ENCODE measurements around the gene KCNIP2. TPM values are rescaled to one million over a fixed set of nuclear protein-coding genes. Genes with fewer than 3 reads are reported as not detected.

KCNIP2 gene
- total and polyA plus RNA-seq, 2 of the 4 experiments (the other 2 are of a cell fraction), result under 0.01 to 0.87 TPM

DNA sequence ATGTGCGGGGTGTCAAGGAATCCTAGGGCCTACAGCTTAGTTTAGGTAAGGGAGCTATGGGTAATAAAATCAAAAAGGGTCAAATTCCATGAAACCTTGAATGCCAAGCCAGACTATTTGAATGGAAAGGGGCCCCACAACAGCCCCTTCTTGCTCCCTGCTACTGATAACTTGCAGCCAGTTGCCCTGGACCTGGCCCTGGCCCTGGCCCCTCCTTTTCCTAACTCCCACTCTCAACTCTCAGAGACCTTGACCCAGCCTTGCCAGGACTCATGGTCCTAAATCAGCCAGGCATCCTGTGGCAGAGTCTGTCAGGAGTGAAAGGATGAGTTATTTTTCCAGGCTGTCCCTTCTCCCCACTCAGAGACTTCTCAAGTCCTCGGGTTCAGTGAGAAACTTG is 5.9 kb downstream of the KCNIP2 start:
- no peak overlapping the region for H3K4ac ChIP-seq (ENCODE audit: low read depth, low read length)
- H2BK120ac ChIP-seq (ENCODE audit: low read depth, low read length), result no peak overlapping the region
- H3K79me1 ChIP-seq (ENCODE audit: low read depth in 1 of 2, low read length in 2 of 2), result 0 out of 4 replicates have a peak, but pooled peaks cover 0 to 9% of the 10 kb centered on the region in 2 experiments
- H3K36me3 ChIP-seq (ENCODE audit: control insufficient read depth, insufficient read depth, low read length), result no peaks in the 10 kb centered on the region
- in situ Hi-C loops (cut with MboI; ENCODE audit: low sequenced_read_pairs), result no loop called here
- no peak overlapping the region for H3K9ac ChIP-seq (ENCODE audit: low read depth, low read length)
- TF ChIP-seq, protein P1, sequence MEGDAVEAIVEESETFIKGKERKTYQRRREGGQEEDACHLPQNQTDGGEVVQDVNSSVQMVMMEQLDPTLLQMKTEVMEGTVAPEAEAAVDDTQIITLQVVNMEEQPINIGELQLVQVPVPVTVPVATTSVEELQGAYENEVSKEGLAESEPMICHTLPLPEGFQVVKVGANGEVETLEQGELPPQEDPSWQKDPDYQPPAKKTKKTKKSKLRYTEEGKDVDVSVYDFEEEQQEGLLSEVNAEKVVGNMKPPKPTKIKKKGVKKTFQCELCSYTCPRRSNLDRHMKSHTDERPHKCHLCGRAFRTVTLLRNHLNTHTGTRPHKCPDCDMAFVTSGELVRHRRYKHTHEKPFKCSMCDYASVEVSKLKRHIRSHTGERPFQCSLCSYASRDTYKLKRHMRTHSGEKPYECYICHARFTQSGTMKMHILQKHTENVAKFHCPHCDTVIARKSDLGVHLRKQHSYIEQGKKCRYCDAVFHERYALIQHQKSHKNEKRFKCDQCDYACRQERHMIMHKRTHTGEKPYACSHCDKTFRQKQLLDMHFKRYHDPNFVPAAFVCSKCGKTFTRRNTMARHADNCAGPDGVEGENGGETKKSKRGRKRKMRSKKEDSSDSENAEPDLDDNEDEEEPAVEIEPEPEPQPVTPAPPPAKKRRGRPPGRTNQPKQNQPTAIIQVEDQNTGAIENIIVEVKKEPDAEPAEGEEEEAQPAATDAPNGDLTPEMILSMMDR (conservative IDR thresholded peaks at IDR 0.05; ENCODE audit: low read depth, low read length), result no peak
- no peak for TF ChIP-seq BHLHE40 (IDR thresholded peaks at IDR 0.05; ENCODE audit: low read depth, low read length)
- TF ChIP-seq FOS (IDR thresholded peaks at IDR 0.05; ENCODE audit: low read depth, low read length), result no peak
- TF ChIP-seq, protein P2, sequence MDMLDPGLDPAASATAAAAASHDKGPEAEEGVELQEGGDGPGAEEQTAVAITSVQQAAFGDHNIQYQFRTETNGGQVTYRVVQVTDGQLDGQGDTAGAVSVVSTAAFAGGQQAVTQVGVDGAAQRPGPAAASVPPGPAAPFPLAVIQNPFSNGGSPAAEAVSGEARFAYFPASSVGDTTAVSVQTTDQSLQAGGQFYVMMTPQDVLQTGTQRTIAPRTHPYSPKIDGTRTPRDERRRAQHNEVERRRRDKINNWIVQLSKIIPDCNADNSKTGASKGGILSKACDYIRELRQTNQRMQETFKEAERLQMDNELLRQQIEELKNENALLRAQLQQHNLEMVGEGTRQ (IDR thresholded peaks at IDR 0.05; ENCODE audit: low read depth, low read length), result no peak
- TF ChIP-seq MAFK (IDR thresholded peaks at IDR 0.05; ENCODE audit: low read depth, low read length), result no peak
- no peak for TF ChIP-seq SMC3 (IDR thresholded peaks at IDR 0.05; ENCODE audit: low read depth, low read length)
- TF ChIP-seq POLR2A (IDR thresholded peaks at IDR 0.05; ENCODE audit: low read depth, low read length), result no peak
- TF ChIP-seq MXI1 (IDR thresholded peaks at IDR 0.05; ENCODE audit: borderline replicate concordance, low read depth, low read length), result no peak
- no peak for TF ChIP-seq RFX5 (IDR thresholded peaks at IDR 0.05; ENCODE audit: low read depth, low read length)
- TF ChIP-seq MAZ (IDR thresholded peaks at IDR 0.05; ENCODE audit: borderline replicate concordance, low read depth, low read length), result no peak
- TF ChIP-seq RAD21 (IDR thresholded peaks at IDR 0.05; ENCODE audit: low read length), result no peak
- TF ChIP-seq CHD1 (IDR thresholded peaks at IDR 0.05; ENCODE audit: low read depth, low read length), result no peak
- TF ChIP-seq NFE2L2 (IDR thresholded peaks at IDR 0.05; ENCODE audit: low read depth, low read length), result no peak
- TF ChIP-seq, protein P3, sequence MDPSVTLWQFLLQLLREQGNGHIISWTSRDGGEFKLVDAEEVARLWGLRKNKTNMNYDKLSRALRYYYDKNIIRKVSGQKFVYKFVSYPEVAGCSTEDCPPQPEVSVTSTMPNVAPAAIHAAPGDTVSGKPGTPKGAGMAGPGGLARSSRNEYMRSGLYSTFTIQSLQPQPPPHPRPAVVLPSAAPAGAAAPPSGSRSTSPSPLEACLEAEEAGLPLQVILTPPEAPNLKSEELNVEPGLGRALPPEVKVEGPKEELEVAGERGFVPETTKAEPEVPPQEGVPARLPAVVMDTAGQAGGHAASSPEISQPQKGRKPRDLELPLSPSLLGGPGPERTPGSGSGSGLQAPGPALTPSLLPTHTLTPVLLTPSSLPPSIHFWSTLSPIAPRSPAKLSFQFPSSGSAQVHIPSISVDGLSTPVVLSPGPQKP (IDR thresholded peaks at IDR 0.05; ENCODE audit: borderline replicate concordance, low read depth, low read length), result no peak
- TF ChIP-seq RCOR1 (IDR thresholded peaks at IDR 0.05; ENCODE audit: insufficient replicate concordance, low read length), result no peak
- TF ChIP-seq CEBPB (IDR thresholded peaks at IDR 0.05; ENCODE audit: low read depth, low read length), result no peak
- DNase-seq (no peak), ATAC-seq (ENCODE audit: low read depth) (no peak)
- no peak overlapping the region for H3K18ac ChIP-seq (ENCODE audit: low read depth, low read length)
- dilution Hi-C loops (cut with HindIII; ENCODE audit: low sequenced_read_pairs, unreplicated experiment), result no loop called here
- H4K8ac ChIP-seq (ENCODE audit: low read depth in 2 of 2, low read length in 2 of 2), result no peak overlapping the region
- H2AK5ac ChIP-seq (ENCODE audit: low read depth, low read length), result no peak overlapping the region
- WGBS, 2 experiments (ENCODE audit: extremely low coverage in 2 of 2, insufficient read length in 1 of 2), result no CpG with 5 or more reads among the region's 2 CpGs
- peaks cover 5% of the 10 kb centered on the region; the same call in 1 of the 2 replicates for H3K4me1 ChIP-seq (ENCODE audit: control insufficient read depth, insufficient read depth, low read length)
- no peaks in the 10 kb centered on the region for H3K9me3 ChIP-seq (ENCODE audit: control insufficient read depth, insufficient read depth, low read length)
- H2BK20ac ChIP-seq (ENCODE audit: low read depth, low read length), result no peak overlapping the region
- no peak overlapping the region for H3K23ac ChIP-seq (ENCODE audit: low read depth, low read length)
- no peak overlapping the region for H4K91ac ChIP-seq (ENCODE audit: insufficient read depth, low read depth, low read length)
- no peak overlapping the region for H2BK15ac ChIP-seq (ENCODE audit: low read depth, low read length)
- peaks cover 6% of the 10 kb centered on the region for H3K9me1 ChIP-seq (ENCODE audit: insufficient read depth, low read length)
- H2BK5ac ChIP-seq (ENCODE audit: low read depth, low read length, poor library complexity, severe bottlenecking), result no peak overlapping the region
- intact Hi-C loops (cut with micrococcal nuclease), result no loop called here
- H3K27ac ChIP-seq (ENCODE audit: insufficient read depth, low read length), result no peak overlapping the region
- H3K4me2 ChIP-seq (ENCODE audit: low read depth, low read length), result no peak overlapping the region
- ChIA-PET POLR2A (ENCODE audit: unreplicated experiment) (no interaction called here), CTCF (interaction anchor here (1.0 to 1.6 kb wide), 2 partner anchors 53 to 172 kb away, joined by 3 to 6 read pairs; no protein-coding TSS in a partner anchor)
- peaks cover 26% of the 10 kb centered on the region for H4K20me1 ChIP-seq (ENCODE audit: insufficient read depth, low read length)
- H3K56ac ChIP-seq (ENCODE audit: extremely low read depth, insufficient read depth, low read length), result no peak overlapping the region
- no TSS peak for BruUV-seq (replicated peaks)
- H2AK9ac ChIP-seq (replicated peaks; ENCODE audit: low read depth, low read length, poor library complexity), result no peak overlapping the region
- no peak overlapping the region for H4K5ac ChIP-seq (ENCODE audit: low read depth, low read length)
- H3K4me3 ChIP-seq (ENCODE audit: insufficient read depth, low read depth, low read length), result no peak overlapping the region
- H3K14ac ChIP-seq (replicated peaks; ENCODE audit: low read depth, low read length), result no peak overlapping the region
- no peak overlapping the region for H2AFZ ChIP-seq (replicated peaks; ENCODE audit: low read length, poor library complexity)
- no peaks in the 10 kb centered on the region for H3K27me3 ChIP-seq (ENCODE audit: control insufficient read depth, insufficient read depth, low read length)

Data from IMR-90 (cell line).